K562 (cell line): ENCODE results near the gene PQBP1. TPM values are rescaled to one million over a fixed set of nuclear protein-coding genes. Genes with fewer than 3 reads are reported as not detected.

ENCODE experiments used
- CGGBP1 ChIP-seq: fragments of 250-450 bp; sonication (Bioruptor Pico); IDR thresholded peaks from 2 replicates; pipeline ENCODE4 v1.9.0; 2021; ENCODE audit warnings: mild to moderate bottlenecking
- ELF1 ChIP-seq: fragments of 200-800 bp; sonication (Bioruptor generic); IDR thresholded peaks from 2 replicates; pipeline ENCODE4 v1.6.1; 2016; ENCODE audit warnings: missing genetic modification characterization, missing compliant biosample characterization
- FOXJ2 ChIP-seq: fragments of 200-800 bp; sonication (Bioruptor generic); IDR thresholded peaks from 2 replicates; pipeline ENCODE4 v1.6.1; 2016; ENCODE audit warnings: missing genetic modification characterization, missing compliant biosample characterization
- FOXM1 ChIP-seq, 2 experiments: fragments of 450-650 bp in 1 of 2; sonication (generic) in 1 of 2; formaldehyde crosslinking in 1 of 2; IDR thresholded peaks; 2 replicates each; pipeline versions ENCODE4 v1.6.1 to v1.9.0; 2017 to 2022; ENCODE audit warnings: low read depth in 2 of 2, mild to moderate bottlenecking in 2 of 2, missing genetic modification reagents in 1 of 2, moderate library complexity in 1 of 2
- HDAC2 ChIP-seq: fragments of 450-650 bp; IDR thresholded peaks from 2 replicates; pipeline ENCODE4 v1.6.1; 2016; ENCODE audit warnings: mild to moderate bottlenecking
- OTX1 ChIP-seq: fragments of 450-650 bp; formaldehyde crosslinking; IDR thresholded peaks from 2 replicates; pipeline ENCODE4 v1.4.0; 2022; ENCODE audit warnings: mild to moderate bottlenecking
- PHTF2 ChIP-seq: fragments of 250-450 bp; sonication (Bioruptor Pico); IDR thresholded peaks from 2 replicates; pipeline ENCODE4 v1.5.0; 2021; ENCODE audit warnings: mild to moderate bottlenecking
- POLR3A ChIP-seq: IDR thresholded peaks from 2 replicates; pipeline ENCODE4 v1.6.1; 2011; ENCODE audit warnings: borderline replicate concordance, mild to moderate bottlenecking, moderate library complexity; ENCODE audit not compliant: insufficient read length, insufficient read depth; ENCODE audit errors: extremely low read depth
- RAD21 ChIP-seq, 2 experiments: fragments of 250-450 bp in 1 of 2; fragments of 450-650 bp in 1 of 2; sonication (Bioruptor Pico) in 1 of 2; formaldehyde crosslinking in 1 of 2; IDR thresholded peaks in 1 of 2; conservative IDR thresholded peaks in 1 of 2; 2 replicates each; pipeline versions ENCODE4 v1.4.0 to v1.8.0; 2020 to 2022; ENCODE audit warnings: mild to moderate bottlenecking in 2 of 2, moderate library complexity in 1 of 2
- TOE1 ChIP-seq, 2 experiments: fragments of 450-650 bp in 1 of 2; sonication (generic) in 1 of 2; formaldehyde crosslinking in 1 of 2; IDR thresholded peaks; 2 replicates each; pipeline versions ENCODE4 v1.7.1 to v1.8.0; 2016 to 2022; ENCODE audit warnings: borderline replicate concordance in 2 of 2, mild to moderate bottlenecking in 2 of 2, antibody characterized with exemption in 1 of 2, inconsistent platforms in 1 of 2, low read depth in 1 of 2, missing genetic modification reagents in 1 of 2, moderate library complexity in 1 of 2
- ZBTB11 ChIP-seq, 3 experiments: fragments of 200-800 bp in 1 of 3; fragments of 250-450 bp in 1 of 3; fragments of 450-650 bp in 1 of 3; sonication (Bioruptor Pico) in 1 of 3; sonication (Bioruptor generic) in 1 of 3; formaldehyde crosslinking in 1 of 3; IDR thresholded peaks; 2 replicates each; pipeline versions ENCODE4 v1.6.1 to v1.8.0; 2016 to 2022; ENCODE audit warnings: mild to moderate bottlenecking in 2 of 3, missing genetic modification characterization in 2 of 3, missing compliant biosample characterization in 1 of 3, moderate library complexity in 1 of 3
- ZNF140 ChIP-seq: fragments of 250-450 bp; sonication (Bioruptor Pico); IDR thresholded peaks from 2 replicates; pipeline ENCODE4 v1.8.0; 2021; ENCODE audit warnings: moderate library complexity, mild to moderate bottlenecking, inconsistent platforms
- ZNF445 ChIP-seq: fragments of 250-450 bp; sonication (Bioruptor Pico); IDR thresholded peaks from 2 replicates; pipeline ENCODE4 v1.4.0; 2020; ENCODE audit warnings: low read depth, mild to moderate bottlenecking, moderate library complexity
- ZNF79 ChIP-seq: fragments of 250-450 bp; sonication (Bioruptor Pico); IDR thresholded peaks from 2 replicates; pipeline ENCODE4 v1.4.0; 2020; ENCODE audit warnings: low read depth, mild to moderate bottlenecking, moderate library complexity
- polyA plus RNA-seq, 8 experiments: library from polyadenylated mRNA; depleted of rRNA in 4 of 8; stranded (reverse) in 5 of 8; unstranded in 3 of 8; fragments of >200 nt; fragmentation: Nextera tagmentation in 2 of 8; fragmentation: Illumina TruSeq in 1 of 8; extraction: Ambion mirVana in 2 of 8; extraction: Trizol in 1 of 8; gene quantifications; 2 replicates each; pipeline versions ENCODE4 v1.2.1 to v1.2.3, GENCODE V29; 2011 to 2014; ENCODE audit warnings: inconsistent platforms in 1 of 8, missing spikeins in 1 of 8
- total RNA-seq, 7 experiments: library from RNA; depleted of rRNA in 6 of 7; stranded (reverse); fragments of >200 nt in 6 of 7; fragmentation: Illumina TruSeq in 2 of 7; extraction: Trizol in 2 of 7; gene quantifications; 2 replicates each; pipeline versions ENCODE4 v1.2.1 to v1.2.3, GENCODE V29; 2011 to 2021; ENCODE audit warnings: low replicate concordance in 1 of 7
- TF ChIP-seq, protein P1 (sequence below): fragments of 250-450 bp; sonication (Bioruptor Pico); IDR thresholded peaks from 2 replicates; pipeline ENCODE4 v1.4.0; 2020
- TF ChIP-seq, protein P2 (sequence below): fragments of 250-450 bp; sonication (Bioruptor Pico); IDR thresholded peaks from 2 replicates; pipeline ENCODE4 v1.5.0; 2021; ENCODE audit warnings: mild to moderate bottlenecking, moderate library complexity

The PQBP1 gene
- total and polyA plus RNA-seq, 9 of the 15 experiments (the other 6 are each of a cell fraction or from before 2014, with no cell fraction given), result 41.3 to 262 (median 112) TPM

DNA sequence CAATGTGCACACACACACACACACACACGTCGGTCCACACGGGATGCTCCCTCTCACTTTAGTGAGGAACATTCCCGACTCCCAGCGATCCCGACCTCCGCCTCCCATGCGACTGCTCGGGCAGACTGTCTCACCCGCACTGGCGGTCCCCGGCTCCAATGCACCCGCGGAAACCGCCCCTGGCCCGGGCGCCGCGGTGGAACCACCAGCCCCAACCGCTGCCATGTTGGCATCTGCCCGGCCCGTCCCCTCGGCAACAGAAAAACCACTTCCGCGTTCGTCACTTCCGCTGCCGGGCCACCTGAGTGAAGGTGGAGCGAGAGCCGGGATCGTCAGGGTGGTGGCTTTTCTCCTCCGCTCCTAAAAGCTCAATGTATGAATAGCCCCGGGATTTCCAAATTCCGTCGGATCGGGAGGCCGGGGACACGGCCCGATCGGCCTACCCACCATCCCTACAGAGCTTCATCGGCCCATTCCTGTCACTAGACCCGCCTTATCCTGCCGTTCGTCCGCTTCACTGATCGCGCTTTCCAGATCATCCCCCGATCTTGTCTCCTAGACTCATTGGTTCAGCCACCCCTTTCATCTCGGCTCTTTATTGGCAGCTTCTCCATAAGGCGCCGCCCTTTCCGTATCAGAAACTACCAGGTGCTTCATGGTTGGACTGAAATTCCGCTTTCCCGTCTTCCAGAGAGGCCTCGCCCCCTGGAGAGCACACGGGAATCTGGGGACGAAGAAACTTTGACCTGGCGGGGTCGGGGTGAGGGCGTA, 13.9 kb downstream of the PQBP1 start, which contains the start of gene SLC35A2 (continued):
- TF ChIP-seq ZBTB11 (CRISPR knock-in tag; IDR thresholded peaks at IDR 0.05), result peak in 1 of 3 experiments; percentile 84; a peak in 2 of 6 replicates
- 0 out of 2 replicates have a peak, but pooled peaks have one; percentile 48 for TF ChIP-seq CGGBP1 (CRISPR knock-in tag)
- TF ChIP-seq ZNF79, result no peak
- TF ChIP-seq, protein P1, sequence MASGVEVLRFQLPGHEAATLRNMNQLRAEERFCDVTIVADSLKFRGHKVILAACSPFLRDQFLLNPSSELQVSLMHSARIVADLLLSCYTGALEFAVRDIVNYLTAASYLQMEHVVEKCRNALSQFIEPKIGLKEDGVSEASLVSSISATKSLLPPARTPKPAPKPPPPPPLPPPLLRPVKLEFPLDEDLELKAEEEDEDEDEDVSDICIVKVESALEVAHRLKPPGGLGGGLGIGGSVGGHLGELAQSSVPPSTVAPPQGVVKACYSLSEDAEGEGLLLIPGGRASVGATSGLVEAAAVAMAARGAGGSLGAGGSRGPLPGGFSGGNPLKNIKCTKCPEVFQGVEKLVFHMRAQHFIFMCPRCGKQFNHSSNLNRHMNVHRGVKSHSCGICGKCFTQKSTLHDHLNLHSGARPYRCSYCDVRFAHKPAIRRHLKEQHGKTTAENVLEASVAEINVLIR (CRISPR knock-in tag), result peak; percentile 64; the same call in 1 of the 2 replicates
- TF ChIP-seq, protein P2, sequence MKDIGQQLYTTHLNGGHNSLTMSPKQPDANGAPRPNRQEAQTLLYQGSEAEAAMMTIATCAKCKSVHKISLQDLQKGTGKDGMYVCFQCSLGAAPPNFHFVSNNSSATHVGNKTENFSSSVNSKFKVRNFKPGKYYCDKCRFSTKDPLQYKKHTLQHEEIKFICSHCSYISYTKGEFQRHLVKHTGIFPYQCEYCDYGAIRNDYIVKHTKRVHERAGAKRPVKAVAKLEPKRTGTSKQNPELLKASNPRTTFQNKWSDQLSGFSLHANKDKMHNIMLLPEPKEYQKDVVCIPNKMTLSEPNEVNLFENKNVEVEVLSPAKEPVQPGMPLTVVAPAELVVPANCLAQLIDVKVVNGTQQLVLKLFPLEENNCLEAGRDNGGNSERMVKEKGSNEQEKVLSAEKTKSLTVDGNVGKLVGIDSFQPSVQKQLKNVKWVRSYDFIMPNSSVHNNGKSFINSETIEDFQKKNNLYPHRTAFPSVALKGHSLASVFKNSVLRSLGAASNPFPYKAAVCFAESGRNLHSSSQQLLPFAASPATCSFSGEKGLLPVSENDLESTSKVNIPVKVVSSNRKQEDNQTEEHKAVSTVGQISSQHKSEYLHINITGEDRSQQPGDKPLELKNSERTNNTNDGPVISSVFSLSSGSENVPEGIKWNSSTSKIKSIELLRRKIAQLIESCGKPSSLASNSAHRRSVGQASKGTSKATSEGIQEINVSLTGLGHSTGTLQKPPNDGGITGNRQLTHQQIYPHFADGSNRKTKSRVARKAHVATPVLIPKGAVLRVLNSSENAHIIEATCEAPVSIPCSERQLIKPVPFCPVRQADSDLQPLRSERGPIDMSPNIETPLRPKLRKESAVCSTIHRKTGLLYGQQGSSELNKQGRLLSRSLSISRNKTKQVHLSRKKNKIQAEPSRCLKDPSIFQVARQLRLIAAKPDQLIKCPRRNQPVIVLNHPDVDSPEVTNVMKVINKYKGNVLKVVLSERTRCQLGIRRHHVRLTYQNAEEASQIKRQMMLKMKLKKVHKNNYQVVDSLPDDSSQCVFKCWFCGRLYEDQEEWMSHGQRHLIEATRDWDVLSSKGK, result peak; percentile 54; the same call in 1 of the 2 replicates
- TF ChIP-seq HDAC2, result 0 out of 2 replicates have a peak, but pooled peaks have one; percentile 60
- peak; percentile 91 for TF ChIP-seq PHTF2 (CRISPR knock-in tag)
- TF ChIP-seq TOE1 (IDR thresholded peaks at IDR 0.05; ENCODE audit: borderline replicate concordance), result 0 out of 2 replicates have a peak, but pooled peaks have one; percentile 29
- no peak for TF ChIP-seq TOE1 (CRISPR knock-in tag; IDR thresholded peaks at IDR 0.05; ENCODE audit: borderline replicate concordance, low read depth)
- no peak for TF ChIP-seq POLR3A
- TF ChIP-seq FOXJ2 (tag), result 0 out of 2 replicates have a peak, but pooled peaks have one; percentile 50
- no peak for TF ChIP-seq FOXM1 (IDR thresholded peaks at IDR 0.05; ENCODE audit: low read depth)
- TF ChIP-seq FOXM1 (CRISPR knock-in tag; IDR thresholded peaks at IDR 0.05; ENCODE audit: low read depth), result no peak
- peak; percentile 11; the same call in 1 of the 2 replicates for TF ChIP-seq ZNF445 (CRISPR knock-in tag)
- TF ChIP-seq RAD21 (CRISPR knock-in tag; conservative IDR thresholded peaks at IDR 0.05 in 1 of 2, IDR thresholded peaks at IDR 0.05 in 1 of 2), result 0 out of 4 replicates have a peak, but pooled peaks of 1 of the 2 experiments have one; percentile 12
- peak; percentile 70; the same call in 1 of the 2 replicates for TF ChIP-seq OTX1
- TF ChIP-seq ELF1 (tag), result peak; percentile 95
- no peak for TF ChIP-seq ZNF140 (CRISPR knock-in tag)
